ENCODE measurements around the gene INSRR.

INSRR gene

GRCh38 chr1:156869455-156869854 is 10.5 kb upstream of the INSRR start:
- DNase-seq = no peak

GRCh38 chr1:156868341-156868740 is 9.4 kb upstream of the INSRR start:
- DNase-seq = no peak

GRCh38 chr1:156866249-156866909 is 7.5 kb upstream of the INSRR start:
- DNase-seq = no peak

- no peak for DNase-seq
These were observed 6.9 kb upstream of the INSRR start for GRCh38 chr1:156865865-156866248.

- no peak for DNase-seq
These were observed 6.3 kb upstream of the INSRR start for GRCh38 chr1:156865258-156865657.

- no peak for DNase-seq
These were observed 5.9 kb upstream of the INSRR start for GRCh38 chr1:156864796-156865195.

GRCh38 chr1:156863631-156864030 is 4.7 kb upstream of the INSRR start:
- no peak for DNase-seq

- no peak for DNase-seq
These were observed 4.2 kb upstream of the INSRR start for GRCh38 chr1:156862997-156863599.

GRCh38 chr1:156862584-156862983 is 3.7 kb upstream of the INSRR start:
- no peak for DNase-seq

GRCh38 chr1:156860628-156861423 is 1.9 kb upstream of the INSRR start, which contains the start of gene NTRK1:
NTRK1 (plus strand) TSS chr1:156860865; CDS start chr1:156860935, 70 bp downstream.
- DNase-seq = peak; percentile 62

- DNase-seq = peak; percentile 44
These were observed 1.3 kb upstream of the INSRR start for GRCh38 chr1:156860113-156860627.

- DNase-seq = no peak
These were observed 701 bp upstream of the INSRR start for GRCh38 chr1:156859523-156860112.

GRCh38 chr1:156858555-156858956 is 361 bp downstream of the INSRR start:
- no peak for DNase-seq

GRCh38 chr1:156857532-156857931 is 1.4 kb downstream of the INSRR start:
- no peak for DNase-seq

- no peak for DNase-seq
These were observed 2.6 kb downstream of the INSRR start for GRCh38 chr1:156856282-156856785.

GRCh38 chr1:156854634-156855033 is 4.3 kb downstream of the INSRR start:
- DNase-seq = no peak

- DNase-seq = no peak
These were observed 5.2 kb downstream of the INSRR start for GRCh38 chr1:156853761-156854160.

GRCh38 chr1:156852418-156852874 is 6.5 kb downstream of the INSRR start:
- DNase-seq = peak; percentile 92

GRCh38 chr1:156851779-156852417 is 7.0 kb downstream of the INSRR start:
- peak; percentile 13 for DNase-seq

- no peak for DNase-seq
These were observed 9.8 kb downstream of the INSRR start for GRCh38 chr1:156849151-156849496.

GRCh38 chr1:156848461-156849150 is 10.3 kb downstream of the INSRR start:
- DNase-seq = no peak
